Mucosa of gallbladder (tissue), 1 donor: ENCODE measurements around the gene PHF23. TPM values are rescaled to one million over a fixed set of nuclear protein-coding genes. Genes with fewer than 3 reads are reported as not detected.
A peak's percentile ranks its signal among the peaks of the same experiment; 100 is the strongest.

Source experiments
- DNase-seq: peaks from one replicate; pipeline ENCODE4 v3.0.0-alpha.2; 2020; ENCODE audit warnings: low spot score
- total RNA-seq: library from RNA; stranded (reverse); gene quantifications from one replicate; pipeline ENCODE4 v1.2.1, GENCODE V29; 2021
- donor health status: DM: no; HTN: no; CAD: no.

The PHF23 gene
- total RNA-seq, 1 donor from 2014 or later = 32.3 TPM

DNA sequence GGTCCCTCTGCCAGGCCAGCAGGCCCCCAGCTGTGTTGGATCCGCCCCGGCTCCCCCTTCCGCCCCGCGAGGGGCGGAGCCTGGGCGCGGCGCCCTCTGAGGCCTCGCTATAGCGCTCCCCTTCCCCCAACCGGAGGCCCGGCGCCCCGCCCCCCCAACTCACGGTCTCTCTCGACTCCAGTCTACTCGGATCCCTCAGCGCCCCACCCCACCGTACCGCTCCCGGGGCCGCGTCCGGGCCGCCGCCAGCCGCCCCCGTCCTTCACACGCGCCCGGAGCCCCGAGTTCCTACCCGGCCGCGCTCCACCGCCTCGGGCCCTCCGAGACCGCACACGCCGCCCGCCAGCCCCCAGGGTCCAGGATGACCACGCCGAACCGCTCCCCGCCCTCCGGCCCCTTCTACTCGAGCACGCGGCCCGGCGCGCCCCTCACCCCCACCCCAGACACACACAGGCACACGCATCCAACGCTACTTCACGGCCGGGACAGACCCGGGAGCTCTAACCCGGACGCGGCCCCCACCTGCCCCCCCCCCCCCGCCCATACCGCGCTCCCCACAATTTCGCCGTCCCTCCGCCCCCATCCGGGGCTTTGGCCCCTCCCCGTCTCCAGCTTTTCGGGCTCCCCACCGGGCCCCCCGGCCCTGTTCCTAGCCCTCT is 1.4 kb downstream of the PHF23 start:
- peak; percentile 76 for DNase-seq

DNA sequence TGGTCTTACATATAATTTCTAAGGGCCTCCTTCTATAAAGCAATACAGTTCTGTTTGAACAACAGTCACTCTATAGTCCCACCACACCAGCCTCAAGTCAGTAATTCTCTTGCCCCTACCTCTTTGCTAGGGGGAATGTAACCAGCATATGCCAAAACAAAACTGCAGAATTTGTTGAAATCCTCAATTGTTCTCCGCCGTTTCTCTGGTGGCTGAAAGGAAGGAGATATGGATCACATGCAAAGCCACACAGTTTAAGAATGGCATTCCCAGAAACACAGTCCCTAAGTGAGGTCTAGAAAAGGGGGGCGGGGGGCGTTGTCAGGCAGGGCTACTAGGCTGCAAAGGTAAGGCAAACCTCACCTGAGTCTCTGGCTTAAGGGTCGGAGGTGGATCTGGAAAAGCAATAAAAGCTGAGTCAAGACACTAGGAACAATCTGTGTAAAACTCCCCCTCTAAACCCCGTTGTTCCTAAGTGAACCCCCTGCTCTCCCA is 1.9 kb downstream of the PHF23 start:
- DNase-seq = no peak

DNA sequence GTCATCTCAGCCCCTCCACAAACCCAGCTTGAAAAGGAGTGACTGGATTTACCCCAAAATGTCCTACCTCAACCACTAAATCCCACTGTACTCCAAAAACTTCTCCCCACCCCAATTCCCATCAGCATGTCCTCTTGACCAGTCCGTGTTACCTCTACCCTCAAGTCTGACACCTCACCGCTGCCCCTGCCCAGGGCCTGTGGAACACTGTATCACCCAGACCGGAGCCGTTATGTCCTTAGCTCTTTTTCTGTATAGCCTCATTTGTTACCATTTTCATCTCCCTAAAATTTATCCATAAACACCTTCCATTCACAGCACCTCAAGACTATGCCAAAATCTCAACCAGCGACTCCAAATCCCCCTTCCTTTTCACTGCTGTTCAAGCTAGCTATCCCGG is 2.4 kb downstream of the PHF23 start:
- no peak for DNase-seq

DNA sequence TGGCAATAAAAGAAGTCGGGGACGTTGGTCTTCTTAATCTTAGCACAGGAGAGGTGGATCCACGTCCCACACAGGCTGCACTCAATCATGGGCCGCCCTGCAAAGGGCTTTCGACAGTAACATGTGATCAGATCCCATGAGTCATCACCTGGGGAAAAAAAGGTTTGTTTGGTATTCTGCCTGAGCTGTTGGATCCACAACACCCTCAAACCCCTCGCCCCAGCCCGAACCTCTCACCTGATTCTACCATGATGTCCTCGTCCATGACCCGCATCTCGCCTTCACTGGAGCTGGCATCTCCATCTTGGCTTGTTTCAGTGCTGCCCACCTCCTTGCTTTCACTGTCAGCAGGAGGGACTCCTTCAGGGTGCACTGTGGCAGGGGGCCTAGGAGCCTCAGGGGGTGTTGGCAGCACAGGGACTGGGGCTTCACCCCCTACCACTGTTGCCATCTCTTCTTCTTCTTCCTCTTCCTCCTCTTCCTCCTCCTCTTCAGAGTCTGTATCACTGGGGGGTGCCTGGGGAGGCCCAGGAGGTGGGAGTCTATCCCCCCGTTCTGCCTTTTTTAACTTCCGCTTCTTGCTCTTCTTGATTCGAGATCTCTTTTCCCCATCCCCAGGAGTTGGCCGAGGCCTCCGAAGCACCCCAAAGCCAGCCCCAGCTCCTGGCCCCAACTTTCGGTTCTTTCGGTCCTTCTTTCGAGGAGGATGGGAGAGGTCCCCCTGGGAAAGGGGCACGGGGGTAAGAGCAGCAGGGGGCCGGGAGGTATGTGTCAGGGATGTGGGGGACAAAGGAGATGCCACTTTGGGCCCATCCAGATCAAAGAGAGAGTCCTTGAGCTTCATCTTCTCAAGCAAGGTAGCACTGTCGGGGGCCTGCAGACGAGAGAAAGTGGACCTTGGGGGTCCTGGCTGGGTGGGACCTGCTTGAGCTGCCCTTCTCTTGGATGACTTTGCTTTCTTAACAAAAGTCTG is 3.3 kb downstream of the PHF23 start:
- no peak for DNase-seq

DNA sequence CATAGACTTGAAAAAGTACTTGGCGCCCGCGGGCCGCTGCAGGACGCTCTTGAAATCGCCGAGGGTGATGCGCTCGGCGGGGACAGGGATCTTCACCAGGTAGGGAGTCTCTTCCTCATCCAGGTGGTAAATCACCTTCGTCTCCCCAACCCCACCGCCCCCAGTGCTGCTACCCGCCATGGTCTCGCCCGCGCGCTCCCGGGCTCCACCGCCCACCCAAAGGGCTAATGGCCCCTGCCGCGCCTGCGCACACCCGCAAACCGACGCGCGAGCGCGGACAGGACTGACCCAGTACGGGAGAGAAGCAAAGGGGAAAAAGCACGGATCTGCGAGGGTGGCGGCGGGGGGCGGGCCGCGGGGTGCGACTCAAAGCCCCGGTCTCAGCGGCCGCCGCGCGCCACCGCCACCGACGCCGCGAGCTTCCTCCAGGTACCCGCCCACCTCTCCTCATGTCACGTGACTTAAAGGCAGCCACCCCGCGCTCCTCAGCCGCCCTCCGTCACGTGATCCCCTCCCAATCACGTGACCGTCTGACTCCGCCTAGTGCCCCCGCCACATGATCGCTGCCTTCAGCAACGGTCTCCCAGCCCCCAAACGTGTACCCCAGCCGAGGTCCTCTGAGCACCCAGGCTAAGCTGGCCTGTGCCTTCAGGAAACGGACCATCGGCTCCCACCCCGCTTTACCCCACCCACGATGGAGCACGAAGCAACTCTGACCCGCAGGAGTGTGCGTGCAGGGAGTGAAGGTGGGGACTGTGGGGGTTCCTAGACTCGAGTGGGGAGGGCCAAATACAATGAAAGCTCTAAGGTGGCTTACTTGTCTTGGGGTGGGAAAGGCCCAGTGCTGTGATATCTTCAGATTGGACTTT is 4.9 kb downstream of the PHF23 start, which contains the start of gene DVL2:
TSS of gene DVL2 (minus strand) at position 435 of the 869 bp plus-strand sequence. CDS start at position 180, 255 bp downstream.
- peak; percentile 97 for DNase-seq

- DNase-seq = no peak
Observed at GRCh38 chr17:7233701-7234082, 5.6 kb downstream of the PHF23 start.

- no peak for DNase-seq
Observed at GRCh38 chr17:7232114-7232513, 7.1 kb downstream of the PHF23 start.

DNA sequence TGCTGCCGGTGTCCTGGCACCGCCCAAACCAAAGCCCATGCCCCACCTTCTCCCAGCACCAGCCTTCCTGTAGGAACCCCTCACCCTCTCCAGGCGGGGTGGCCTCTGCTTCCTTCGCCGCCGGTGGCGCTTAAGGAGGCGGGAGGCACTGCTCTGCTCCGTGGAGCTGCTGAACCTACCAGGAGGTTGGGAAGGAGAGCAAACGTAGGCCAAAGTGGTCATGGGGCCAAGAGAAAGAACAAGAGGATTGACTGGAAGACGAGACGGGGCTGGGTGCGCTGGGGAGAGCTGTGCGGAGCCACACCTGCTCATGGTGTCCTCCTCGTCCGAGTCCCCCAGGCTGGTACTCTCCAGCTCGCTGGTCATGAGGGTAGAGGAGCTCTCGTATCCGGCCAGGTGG is 9.8 kb downstream of the PHF23 start:
- no peak for DNase-seq

DNA sequence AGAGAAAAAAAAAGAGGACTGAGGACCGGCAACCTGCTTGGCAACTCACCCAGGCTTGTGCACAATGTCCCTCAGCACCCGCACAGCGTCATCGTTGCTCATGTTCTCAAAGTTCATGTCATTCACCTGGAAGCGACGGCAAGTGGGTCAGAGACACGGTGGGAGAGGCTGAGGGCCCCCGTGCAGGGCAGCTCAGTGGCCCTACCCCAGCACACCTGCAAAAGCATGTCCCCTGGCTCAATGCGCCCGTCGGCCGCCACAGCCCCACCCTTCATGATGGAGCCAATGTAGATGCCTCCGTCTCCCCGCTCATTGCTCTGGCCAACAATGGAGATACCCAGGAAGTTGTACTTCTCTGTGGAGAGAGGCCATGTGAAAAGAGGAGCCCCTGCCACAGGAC is 10.3 kb downstream of the PHF23 start:
- DNase-seq = no peak

- no peak for DNase-seq
Observed at GRCh38 chr17:7226721-7227710, 12.2 kb downstream of the PHF23 start.

DNA sequence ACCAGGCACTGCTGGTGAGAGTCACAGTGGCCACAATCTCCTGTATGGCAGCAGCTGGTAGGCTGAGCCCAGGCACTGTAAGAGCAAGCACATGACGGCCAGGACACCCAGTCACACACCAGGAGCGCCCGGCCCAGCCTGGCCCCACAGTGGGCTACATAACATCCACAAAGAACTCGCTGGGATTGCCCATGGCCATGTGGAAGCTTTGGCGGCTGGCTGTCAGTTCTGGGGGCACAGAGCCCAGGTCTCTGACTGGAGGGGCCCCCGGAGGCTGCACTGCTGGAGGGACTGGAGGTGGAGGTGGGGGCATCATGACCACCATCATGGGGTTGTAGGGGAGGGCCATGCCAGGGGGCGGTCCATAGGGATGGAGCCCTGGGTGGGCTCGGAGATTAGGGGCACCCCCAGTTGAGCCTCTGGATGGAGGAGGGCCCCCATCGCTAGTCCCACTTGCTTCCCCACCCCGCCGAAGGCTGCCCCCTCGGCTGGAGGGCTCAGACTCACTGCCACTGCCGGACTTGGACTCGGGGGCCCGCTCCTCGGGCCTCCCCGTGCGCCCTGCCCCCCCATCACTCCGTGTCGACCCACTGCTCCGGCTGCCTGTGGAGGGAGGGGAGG is 13.4 kb downstream of the PHF23 start:
- DNase-seq = no peak

DNA sequence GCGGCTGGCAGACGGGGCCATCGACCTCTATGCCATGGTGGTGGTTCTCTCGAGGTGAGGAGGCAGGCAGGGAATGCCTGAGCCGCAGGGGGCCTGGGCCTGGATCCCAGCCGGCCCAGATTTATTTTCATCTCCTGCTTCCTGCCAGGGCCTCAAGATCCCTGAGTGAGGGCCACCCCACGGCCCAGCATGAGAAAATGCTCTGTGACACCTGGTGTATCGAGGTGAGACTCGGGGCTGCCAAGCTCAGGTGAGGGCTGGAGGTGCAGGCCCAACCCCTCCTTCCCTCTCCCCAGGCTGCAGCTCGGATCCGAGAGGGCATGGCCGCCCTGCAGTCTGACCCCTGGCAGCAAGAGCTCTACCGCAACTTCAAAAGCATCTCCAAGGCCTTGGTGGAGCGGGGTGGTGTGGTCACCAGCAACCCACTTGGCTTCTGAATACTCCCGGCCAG is 14.6 kb downstream of the PHF23 start:
- DNase-seq = no peak

DNA sequence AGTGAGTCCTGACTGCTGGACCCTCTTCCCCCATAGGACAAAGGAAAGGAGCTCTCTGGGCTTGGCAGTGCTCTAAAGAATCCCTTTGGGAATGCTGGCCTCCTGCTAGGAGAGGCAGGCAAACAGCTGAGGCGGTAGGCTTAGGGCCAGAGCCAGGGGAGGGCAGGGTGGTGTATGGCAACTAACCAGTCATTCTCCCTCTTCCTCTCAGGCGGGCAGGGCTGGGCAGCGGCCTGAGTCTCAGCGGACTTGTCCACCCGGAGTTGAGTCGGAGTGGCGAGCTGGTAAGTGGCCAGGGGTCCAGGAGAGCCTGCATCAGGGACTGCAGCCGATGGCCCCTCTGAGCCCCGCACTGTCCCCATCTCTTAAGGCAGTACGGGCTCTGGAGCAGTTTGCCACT is 15.1 kb downstream of the PHF23 start:
- DNase-seq = no peak

- DNase-seq = no peak
Observed at GRCh38 chr17:7223375-7223774, 15.9 kb downstream of the PHF23 start.

- no peak for DNase-seq
Observed at GRCh38 chr17:7222972-7223292, 16.3 kb downstream of the PHF23 start.

DNA sequence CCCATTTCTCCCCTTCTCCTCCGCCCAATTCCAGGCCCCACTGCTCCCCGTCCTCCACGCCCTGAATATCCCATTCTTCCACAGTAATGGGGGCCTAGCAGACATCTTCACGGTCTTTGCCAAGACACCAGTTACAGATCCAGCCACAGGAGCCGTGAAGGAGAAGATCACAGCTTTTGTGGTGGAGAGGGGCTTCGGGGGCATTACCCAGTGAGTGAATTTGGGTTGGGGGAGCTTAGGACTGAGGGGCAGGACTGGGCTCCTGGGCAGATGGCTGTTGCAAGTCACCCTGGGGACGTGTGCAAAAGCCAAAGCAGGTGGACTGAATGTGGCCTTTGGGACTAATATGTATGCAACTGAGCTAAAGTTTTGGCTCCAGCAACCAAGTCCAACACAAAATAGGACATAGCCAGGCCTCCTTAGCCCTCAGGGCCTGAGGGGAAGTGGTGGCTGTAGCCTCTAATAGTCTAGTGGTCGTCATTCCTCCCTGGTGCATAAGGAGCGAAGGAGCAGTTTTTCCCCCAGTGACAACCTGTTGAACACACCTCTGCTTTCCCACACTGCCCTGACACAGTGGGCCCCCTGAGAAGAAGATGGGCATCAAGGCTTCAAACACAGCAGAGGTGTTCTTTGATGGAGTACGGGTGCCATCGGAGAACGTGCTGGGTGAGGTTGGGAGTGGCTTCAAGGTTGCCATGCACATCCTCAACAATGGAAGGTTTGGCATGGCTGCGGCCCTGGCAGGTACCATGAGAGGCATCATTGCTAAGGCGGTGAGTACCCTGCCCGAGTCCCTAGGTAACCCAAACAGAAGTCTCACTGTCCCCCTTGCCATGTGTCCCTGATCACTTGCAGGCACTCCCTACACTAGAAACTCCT is 16.9 kb downstream of the PHF23 start:
- DNase-seq = no peak

- DNase-seq = no peak
Observed at GRCh38 chr17:7221278-7222092, 17.8 kb downstream of the PHF23 start.

DNA sequence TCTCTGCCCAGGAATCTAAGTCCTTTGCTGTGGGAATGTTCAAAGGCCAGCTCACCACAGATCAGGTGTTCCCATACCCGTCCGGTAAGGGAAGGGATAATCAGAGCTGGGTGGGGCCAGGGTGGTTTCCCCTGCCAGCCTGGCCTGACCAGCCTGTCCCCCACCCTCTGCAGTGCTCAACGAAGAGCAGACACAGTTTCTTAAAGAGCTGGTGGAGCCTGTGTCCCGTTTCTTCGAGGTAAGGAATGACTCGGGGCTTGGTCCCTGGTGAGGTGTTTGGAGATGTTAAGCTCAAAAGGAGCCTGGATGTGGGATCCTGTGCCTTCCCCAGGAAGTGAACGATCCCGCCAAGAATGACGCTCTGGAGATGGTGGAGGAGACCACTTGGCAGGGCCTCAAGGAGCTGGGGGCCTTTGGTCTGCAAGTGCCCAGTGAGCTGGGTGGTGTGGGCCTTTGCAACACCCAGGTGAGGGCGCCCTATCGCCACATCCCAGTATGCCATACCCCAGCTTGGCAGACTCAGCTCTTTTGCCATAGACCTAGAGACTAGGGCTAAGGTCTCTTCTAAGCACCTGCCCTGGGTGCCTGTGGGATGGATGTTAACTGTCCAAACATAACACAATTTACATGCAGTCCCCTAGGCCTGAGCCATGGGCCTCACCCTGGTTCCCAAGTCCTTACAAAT is 18.5 kb downstream of the PHF23 start:
- peak; percentile 58 for DNase-seq
